Neural progenitor cell (in vitro differentiated cells): Measurements from ENCODE around the gene EPB41L3.

ENCODE experiments used
- CTCF ChIP-seq: fragments of 200-600 bp; sonication (generic); IDR thresholded peaks from 2 replicates; pipeline ENCODE4 v1.5.1; 2017; ENCODE audit warnings: antibody characterized with exemption, mild to moderate bottlenecking
- EZH2 ChIP-seq: fragments of 200-600 bp; sonication (generic); IDR thresholded peaks from 2 replicates; pipeline ENCODE4 v1.6.1; 2017; ENCODE audit warnings: antibody characterized with exemption, mild to moderate bottlenecking, moderate library complexity
- EZH2phosphoT487 ChIP-seq: fragments of 200-600 bp; sonication (generic); IDR thresholded peaks from 2 replicates; pipeline ENCODE4 v1.6.1; 2017; ENCODE audit warnings: antibody characterized with exemption

GRCh38 chr18:5534845-5535244 is 9.0 kb downstream of the EPB41L3 start:
- no peak for TF ChIP-seq EZH2phosphoT487
- TF ChIP-seq CTCF, result no peak
- no peak for TF ChIP-seq EZH2
